Upper lobe of right lung (tissue), 1 donor: Measurements from ENCODE around the gene EMP2. TPM values are rescaled to one million over a fixed set of nuclear protein-coding genes. Genes with fewer than 3 reads are reported as not detected.
A peak's percentile ranks its signal among the peaks of the same experiment; 100 is the strongest.

ENCODE experiments used
- ATAC-seq: fragments of 200-7000 bp; cut with Tn5 transposase; one replicate; pipeline ENCODE4 v1.9.1; 2020; ENCODE audit warnings: mild to moderate bottlenecking, moderate library complexity
- DNase-seq: peaks from one replicate; pipeline ENCODE4 v3.0.0-alpha.2; 2020
- H3K27ac ChIP-seq: fragments of 200-600 bp; one replicate; pipeline ENCODE4 v1.8.0; 2022
- H3K27me3 ChIP-seq: fragments of 200-600 bp; one replicate; pipeline ENCODE4 v1.8.0; 2022; ENCODE audit warnings: mild to moderate bottlenecking
- H3K36me3 ChIP-seq: fragments of 200-600 bp; one replicate; pipeline ENCODE4 v1.8.0; 2022
- H3K4me1 ChIP-seq: fragments of 200-600 bp; one replicate; pipeline ENCODE4 v1.8.0; 2022
- H3K4me3 ChIP-seq: fragments of 200-600 bp; one replicate; pipeline ENCODE4 v1.8.0; 2022; ENCODE audit warnings: mild to moderate bottlenecking
- H3K9me3 ChIP-seq: fragments of 200-600 bp; one replicate; pipeline ENCODE4 v1.8.0; 2022
- CTCF ChIP-seq: fragments of 200-600 bp; IDR thresholded peaks from one replicate; pipeline ENCODE4 v1.8.0; 2022; ENCODE audit warnings: antibody characterized with exemption
- intact Hi-C: fragments of 100-400 bp; cut with DNase I; formaldehyde crosslinking; loops from one replicate; pipeline ENCODE4 v1.11.0; 2022
- total RNA-seq: library from RNA; stranded (reverse); fragmentation: NEBNext Ultra II Directional; extraction: Animal tissue kit (Norgen Biotek cat#: 25700); gene quantifications from one replicate; pipeline ENCODE4 v1.2.1, GENCODE V29; 2021
- donor health status: DM: no; HTN: yes; CAD: no; lungs with severe emphysema.

The EMP2 gene
- total RNA-seq, 1 donor from 2014 or later: 726 TPM

GRCh38 chr16:10608687-10609401, 28.4 kb upstream of the EMP2 start:
- Histone ChIP-seq H3K27me3 (no peaks in the 10 kb centered on the region), H3K9me3 (no peaks in the 10 kb centered on the region), H3K27ac (peak overlapping the region; percentile 28), H3K4me3 (no peak overlapping the region), H3K36me3 (no peaks in the 10 kb centered on the region), H3K4me1 (peaks cover 4% of the 10 kb centered on the region)
- intact Hi-C loops: no loop called here
- peak; percentile 83 for ATAC-seq
- TF ChIP-seq CTCF: no peak
- DNase-seq: peak; percentile 66

GRCh38 chr16:10607157-10607556, 26.8 kb upstream of the EMP2 start:
- H3K27ac ChIP-seq: no peak overlapping the region
- H3K27me3 ChIP-seq: no peaks in the 10 kb centered on the region
- no peaks in the 10 kb centered on the region for H3K9me3 ChIP-seq
- H3K4me1 ChIP-seq: peaks cover 4% of the 10 kb centered on the region
- no peak for TF ChIP-seq CTCF
- no peaks in the 10 kb centered on the region for H3K36me3 ChIP-seq
- no peak for ATAC-seq
- intact Hi-C loops: no loop called here
- H3K4me3 ChIP-seq: no peak overlapping the region
- DNase-seq: no peak

GRCh38 chr16:10606607-10607006, 26.2 kb upstream of the EMP2 start:
- no peak for ATAC-seq

GRCh38 chr16:10605636-10606035, 25.2 kb upstream of the EMP2 start:
- intact Hi-C loops: no loop called here
- Histone ChIP-seq H3K4me1 (peaks cover 9% of the 10 kb centered on the region), H3K36me3 (no peaks in the 10 kb centered on the region), H3K27me3 (no peaks in the 10 kb centered on the region), H3K4me3 (no peak overlapping the region), H3K9me3 (no peaks in the 10 kb centered on the region), H3K27ac (no peak overlapping the region)
- no peak for TF ChIP-seq CTCF
- no peak for ATAC-seq
- DNase-seq: no peak

More at GRCh38 chr16:10606607-10607006, 26.2 kb upstream of the EMP2 start:
- intact Hi-C loops: no loop called here
- no peak overlapping the region for H3K4me3 ChIP-seq
- H3K27ac ChIP-seq: no peak overlapping the region
- TF ChIP-seq CTCF: no peak
- peaks cover 5% of the 10 kb centered on the region for H3K4me1 ChIP-seq
- no peaks in the 10 kb centered on the region for H3K36me3 ChIP-seq
- DNase-seq: no peak
- no peaks in the 10 kb centered on the region for H3K9me3 ChIP-seq
- no peaks in the 10 kb centered on the region for H3K27me3 ChIP-seq

GRCh38 chr16:10601444-10602408, 21.3 kb upstream of the EMP2 start:
- Histone ChIP-seq H3K36me3 (no peaks in the 10 kb centered on the region), H3K27me3 (no peaks in the 10 kb centered on the region), H3K4me3 (no peak overlapping the region), H3K9me3 (no peaks in the 10 kb centered on the region), H3K4me1 (peaks cover 29% of the 10 kb centered on the region), H3K27ac (peak overlapping the region; percentile 70)
- ATAC-seq (peak; percentile 88), DNase-seq (peak; percentile 85)
- intact Hi-C loops: no loop called here
- TF ChIP-seq CTCF: no peak
